ENCODE measurements around the gene NOP14. TPM values are rescaled to one million over a fixed set of nuclear protein-coding genes. Genes with fewer than 3 reads are reported as not detected.
"Not testable (repeated sequence)": the region's sequence is repeated elsewhere in the genome, so short reads cannot be mapped to it uniquely, and the experiment has no call there.

The NOP14 gene
- total RNA-seq, 2 experiments from 2014 or later, result 21.8 TPM

- POLR2A ChIA-PET, result interaction anchor here (1.2 to 2.6 kb wide), 3 partner anchors 11 to 110 kb away, joined by 3 to 7 read pairs (median 4); partner anchors contain the start of genes GRK4 and NOP14
- H3K36me3 ChIP-seq (ENCODE audit: insufficient read depth, low read length), result peaks cover 63% of the 10 kb centered on the region
Observed at GRCh38 chr4:2923668-2924173, 39.5 kb downstream of the NOP14 start.

GRCh38 chr4:2923141-2923551 lies 40.1 kb downstream of the NOP14 start:
- Histone ChIP-seq H3K36me3 (ENCODE audit: insufficient read depth, low read length) (peaks cover 60% of the 10 kb centered on the region), H3K4me1 (ENCODE audit: insufficient read depth, low read length) (peaks cover 22% of the 10 kb centered on the region), H3K4me3 (ENCODE audit: low read length) (no peak overlapping the region), H3K27ac (ENCODE audit: low read depth in 1 of 2, low read length in 2 of 2) (peak overlapping the region in 1 of 2 donors; percentile 41), H3K27me3 (ENCODE audit: control insufficient read depth in 1 of 2, insufficient read depth in 2 of 2, low read length in 2 of 2) (no peaks in the 10 kb centered on the region), H3K9me3 (ENCODE audit: control insufficient read depth in 1 of 2, insufficient read depth in 1 of 2, low read length in 2 of 2) (no peaks in the 10 kb centered on the region)
- Mint-ChIP-seq H3K9me3 (no peaks in the 10 kb centered on the region), H3K27ac (peak overlapping the region; percentile 81), H3K4me1 (ENCODE audit: low read depth) (peaks cover 50% of the 10 kb centered on the region), H3K4me3 (no peak overlapping the region), H3K36me3 (ENCODE audit: low read depth) (peaks cover 83% of the 10 kb centered on the region), H3K27me3 (no peaks in the 10 kb centered on the region)
- ChIA-PET CTCF (interaction anchor here (1.7 kb wide), 1 partner anchor 31 kb away, joined by 4 read pairs; no protein-coding TSS in a partner anchor), POLR2A (interaction anchor here (1.2 to 2.6 kb wide), 3 partner anchors 12 to 110 kb away, joined by 3 to 7 read pairs (median 4); partner anchors contain the start of genes GRK4 and NOP14)
- intact Hi-C loops (cut with DNase I, micrococcal nuclease), result loop anchor here in 1 of 2 experiments (5.0 kb wide), 1 partner anchor 39 kb away; the partner anchor contains the start of genes GRK4 and NOP14
- TF ChIP-seq CTCF (IDR thresholded peaks at IDR 0.05), result no peak
- DNase-seq (peak in 1 of 14 experiments; percentile 49), ATAC-seq (ENCODE audit: poor library complexity) (peak; percentile 34)

More at GRCh38 chr4:2923668-2924173, 39.5 kb downstream of the NOP14 start:
- no peak overlapping the region for H3K4me3 ChIP-seq (ENCODE audit: low read length)
- ATAC-seq (ENCODE audit: poor library complexity) (no peak), DNase-seq (no peak)
- no peak overlapping the region for H3K27ac ChIP-seq (ENCODE audit: low read depth in 1 of 2, low read length in 2 of 2)
- H3K36me3 Mint-ChIP-seq (ENCODE audit: low read depth), result peaks cover 83% of the 10 kb centered on the region
- H3K27ac Mint-ChIP-seq, result peak overlapping the region; percentile 81
- H3K4me3 Mint-ChIP-seq, result no peak overlapping the region
- H3K4me1 Mint-ChIP-seq (ENCODE audit: low read depth), result peaks cover 44% of the 10 kb centered on the region
- H3K4me1 ChIP-seq (ENCODE audit: insufficient read depth, low read length), result peaks cover 22% of the 10 kb centered on the region
- no peaks in the 10 kb centered on the region for H3K9me3 ChIP-seq (ENCODE audit: control insufficient read depth in 1 of 2, insufficient read depth in 1 of 2, low read length in 2 of 2)
- no peaks in the 10 kb centered on the region for H3K9me3 Mint-ChIP-seq
- H3K27me3 ChIP-seq (ENCODE audit: control insufficient read depth in 1 of 2, insufficient read depth in 2 of 2, low read length in 2 of 2), result no peaks in the 10 kb centered on the region
- no peaks in the 10 kb centered on the region for H3K27me3 Mint-ChIP-seq
- CTCF ChIA-PET, result interaction anchor here (1.0 to 1.7 kb wide), 2 partner anchors 17 to 30 kb away, joined by 3 to 4 read pairs; no protein-coding TSS in a partner anchor
- no peak for TF ChIP-seq CTCF (IDR thresholded peaks at IDR 0.05)
- intact Hi-C loops (cut with DNase I, micrococcal nuclease), result loop anchor here in 1 of 2 experiments (5.0 kb wide), 1 partner anchor 39 kb away; the partner anchor contains the start of genes GRK4 and NOP14

- Mint-ChIP-seq H3K4me1 (ENCODE audit: low read depth) (peaks cover 55% of the 10 kb centered on the region), H3K36me3 (ENCODE audit: low read depth) (peaks cover 83% of the 10 kb centered on the region), H3K27ac (peak overlapping the region; percentile 81)
- ATAC-seq (ENCODE audit: poor library complexity); H3K27me3 Mint-ChIP-seq; H3K9me3 Mint-ChIP-seq; H3K9me3 ChIP-seq (ENCODE audit: control insufficient read depth in 1 of 2, insufficient read depth in 1 of 2, low read length in 2 of 2); CTCF ChIA-PET; H3K4me3 Mint-ChIP-seq; H3K4me3 ChIP-seq (ENCODE audit: low read length); H3K27me3 ChIP-seq (ENCODE audit: control insufficient read depth in 1 of 2, insufficient read depth in 2 of 2, low read length in 2 of 2): not testable (repeated sequence)
- H3K36me3 ChIP-seq (ENCODE audit: insufficient read depth, low read length), result peaks cover 56% of the 10 kb centered on the region
- POLR2A ChIA-PET, result interaction anchor here (1.5 to 2.6 kb wide), 2 partner anchors 13 to 40 kb away, joined by 4 to 7 read pairs; partner anchors contain the start of genes GRK4 and NOP14
- H3K4me1 ChIP-seq (ENCODE audit: insufficient read depth, low read length), result peaks cover 22% of the 10 kb centered on the region
- H3K27ac ChIP-seq (ENCODE audit: low read depth in 1 of 2, low read length in 2 of 2), result peak overlapping the region in 1 of 2 donors; percentile 41
- intact Hi-C loops (cut with DNase I, micrococcal nuclease), result loop anchor here in 1 of 2 experiments (5.0 kb wide), 1 partner anchor 40 kb away; the partner anchor contains the start of genes GRK4 and NOP14
- peak in 2 of 14 experiments; percentile 31 to 77 for DNase-seq
Observed at GRCh38 chr4:2922453-2923101, 40.6 kb downstream of the NOP14 start.

- H3K4me1 Mint-ChIP-seq (ENCODE audit: low read depth), result peaks cover 62% of the 10 kb centered on the region
- Histone ChIP-seq H3K36me3 (ENCODE audit: insufficient read depth, low read length) (peaks cover 40% of the 10 kb centered on the region), H3K4me1 (ENCODE audit: insufficient read depth, low read length) (peaks cover 18% of the 10 kb centered on the region)
- CTCF ChIA-PET; H3K9me3 ChIP-seq (ENCODE audit: control insufficient read depth in 1 of 2, insufficient read depth in 1 of 2, low read length in 2 of 2); H3K9me3 Mint-ChIP-seq; intact Hi-C loops (cut with DNase I, micrococcal nuclease); H3K27me3 Mint-ChIP-seq; POLR2A ChIA-PET; ATAC-seq (ENCODE audit: poor library complexity); DNase-seq; H3K4me3 ChIP-seq (ENCODE audit: low read length); H3K27me3 ChIP-seq (ENCODE audit: control insufficient read depth in 1 of 2, insufficient read depth in 2 of 2, low read length in 2 of 2); H3K4me3 Mint-ChIP-seq; H3K27ac ChIP-seq (ENCODE audit: low read depth in 1 of 2, low read length in 2 of 2): not testable (repeated sequence)
- H3K27ac Mint-ChIP-seq, result peak overlapping the region; percentile 49
- H3K36me3 Mint-ChIP-seq (ENCODE audit: low read depth), result peaks cover 87% of the 10 kb centered on the region
Observed at GRCh38 chr4:2918714-2919113, 44.5 kb downstream of the NOP14 start.

GRCh38 chr4:2918300-2918699 lies 44.9 kb downstream of the NOP14 start:
- Mint-ChIP-seq H3K4me1 (ENCODE audit: low read depth) (peaks cover 58% of the 10 kb centered on the region), H3K36me3 (ENCODE audit: low read depth) (peaks cover 86% of the 10 kb centered on the region), H3K27ac (peak overlapping the region; percentile 49)
- H3K4me3 ChIP-seq (ENCODE audit: low read length); H3K4me3 Mint-ChIP-seq; H3K27me3 ChIP-seq (ENCODE audit: control insufficient read depth in 1 of 2, insufficient read depth in 2 of 2, low read length in 2 of 2); POLR2A ChIA-PET; intact Hi-C loops (cut with DNase I, micrococcal nuclease); DNase-seq; ATAC-seq (ENCODE audit: poor library complexity); H3K9me3 ChIP-seq (ENCODE audit: control insufficient read depth in 1 of 2, insufficient read depth in 1 of 2, low read length in 2 of 2); CTCF ChIA-PET; H3K27ac ChIP-seq (ENCODE audit: low read depth in 1 of 2, low read length in 2 of 2); H3K27me3 Mint-ChIP-seq; H3K9me3 Mint-ChIP-seq: not testable (repeated sequence)
- Histone ChIP-seq H3K4me1 (ENCODE audit: insufficient read depth, low read length) (peaks cover 14% of the 10 kb centered on the region), H3K36me3 (ENCODE audit: insufficient read depth, low read length) (peaks cover 41% of the 10 kb centered on the region)

All from CD4-positive, alpha-beta T cell (primary cell).